Pancreas (tissue), 10 donors: ENCODE measurements around the gene PAPOLG. TPM values are rescaled to one million over a fixed set of nuclear protein-coding genes. Genes with fewer than 3 reads are reported as not detected.

Experiments
- ATAC-seq, 4 donors: fragments of 200-7000 bp; cut with Tn5 transposase; one replicate each; pipeline versions ENCODE4 v1.8.0 to v1.9.1; 2020; ENCODE audit warnings: mild to moderate bottlenecking in 4 of 4, moderate library complexity in 4 of 4
- DNase-seq, 6 donors: peaks; one replicate each; pipeline ENCODE4 v3.0.0-alpha.2; 2020
- FAIRE-seq: peaks from 2 replicates; lab custom pipeline; 2012; peaks lifted over from hg19 to GRCh38; lab: Jason Lieb, UNC
- H3K27ac ChIP-seq, 4 donors: fragments of 200-600 bp; sonication (generic); 1 replicate in 3 of 4; 2 replicates in 1 of 4; pipeline versions ENCODE4 v1.5.0 to v1.8.0; 2020
- H3K27me3 ChIP-seq, 4 donors: fragments of 200-600 bp; one replicate each; pipeline ENCODE4 v1.8.0; 2021
- H3K36me3 ChIP-seq, 3 donors: fragments of 200-600 bp; sonication (generic) in 1 of 3; one replicate each; pipeline versions ENCODE4 v1.5.0 to v1.8.0; 2020 to 2021
- H3K4me1 ChIP-seq, 3 donors: fragments of 200-600 bp; one replicate each; pipeline ENCODE4 v1.8.0; 2021
- H3K4me3 ChIP-seq, 4 donors: fragments of 200-600 bp; sonication (generic) in 2 of 4; one replicate each; pipeline versions ENCODE4 v1.5.0 to v1.8.0; 2020 to 2021
- H3K9me3 ChIP-seq, 4 donors: fragments of 200-600 bp; one replicate each; pipeline ENCODE4 v1.8.0; 2021
- WGBS, 2 donors: extraction: QIAGEN DNeasy Blood & Tissue Kit; methylation state at CpG; one replicate each; pipeline ENCODE4 v1.1.7; 2013; 5-methylcytosine and 5-hydroxymethylcytosine counted together
- intact Hi-C, 3 donors: fragments of 100-400 bp; cut with DNase I; formaldehyde crosslinking; loops; one replicate each; pipeline versions ENCODE4 v1.11.1 to v1.14.2; 2022
- polyA plus RNA-seq, 2 donors: library from polyadenylated mRNA; stranded (reverse); fragments of 200-250 nt; gene quantifications; one replicate each; pipeline ENCODE4 v1.2.3, GENCODE V29; 2013
- total RNA-seq, 6 donors: library from RNA; stranded (reverse); fragmentation: NEBNext Ultra II Directional in 4 of 6; extraction: Animal tissue kit (Norgen Biotek cat#: 25700) in 4 of 6; gene quantifications; one replicate each; pipeline versions ENCODE4 v1.2.1 to v1.2.4, GENCODE V29; 2021 to 2023
- TF ChIP-seq, protein P1 (sequence below), 4 donors: fragments of 200-600 bp; sonication (generic) in 3 of 4; IDR thresholded peaks; one replicate each; pipeline versions ENCODE4 v1.5.0 to v1.8.0; 2021; ENCODE audit warnings: antibody characterized with exemption in 4 of 4
- donor health status: healthy with polysubstance abuse.
- donor health status: DM: no; HTN: no; CAD: no; lungs with moderate emphysema.
- donor health status: DM: no; HTN: no; CAD: no.
- donor health status: control.
- donor health status: control.
- donor health status: Bipolar disorder and iron deficiency.
- donor health status: DM: yes; HTN: yes; CAD: no.
- donor health status: DM: no; HTN: no; CAD: no.
- donor health status: DM: no; HTN: no; CAD: no.
- donor health status: DM: yes; HTN: yes; CAD: no.

The PAPOLG gene
- total and polyA plus RNA-seq, 8 donors = 2.2 to 8.7 (median 3.7) TPM

DNA sequence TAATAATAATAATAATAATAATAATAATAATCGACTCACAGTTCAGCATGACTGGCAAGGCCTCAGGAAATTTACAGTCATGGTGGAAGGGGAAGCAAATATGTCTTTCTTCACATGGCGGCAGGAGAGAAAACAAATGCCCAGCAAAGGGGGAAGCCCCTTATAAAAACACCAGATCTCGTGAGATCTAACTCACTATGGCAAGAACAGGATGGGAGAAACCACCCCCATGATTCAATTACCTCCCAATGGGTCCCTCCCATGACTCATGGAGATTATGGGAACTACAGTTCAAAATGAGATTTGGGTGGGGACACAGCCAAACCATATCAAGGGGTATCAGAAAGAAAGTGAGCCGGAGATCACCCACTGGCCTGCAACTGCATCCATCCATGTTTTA lies 40.5 kb upstream of the PAPOLG start:
- ATAC-seq (no peak), DNase-seq (no peak), FAIRE-seq (no peak)
- Histone ChIP-seq H3K9me3 (no peaks in the 10 kb centered on the region), H3K27ac (no peak overlapping the region), H3K27me3 (no peaks in the 10 kb centered on the region), H3K36me3 (no peaks in the 10 kb centered on the region), H3K4me1 (no peaks in the 10 kb centered on the region), H3K4me3 (no peak overlapping the region)
- 90 to 98% methylated on average over 4 of the region's 4 CpGs for WGBS, 2 donors
- intact Hi-C loops = loop anchor here in 1 of 3 donors (10.0 kb wide), 1 partner anchor 279 kb away; no protein-coding TSS in a partner anchor
- TF ChIP-seq, protein P1, sequence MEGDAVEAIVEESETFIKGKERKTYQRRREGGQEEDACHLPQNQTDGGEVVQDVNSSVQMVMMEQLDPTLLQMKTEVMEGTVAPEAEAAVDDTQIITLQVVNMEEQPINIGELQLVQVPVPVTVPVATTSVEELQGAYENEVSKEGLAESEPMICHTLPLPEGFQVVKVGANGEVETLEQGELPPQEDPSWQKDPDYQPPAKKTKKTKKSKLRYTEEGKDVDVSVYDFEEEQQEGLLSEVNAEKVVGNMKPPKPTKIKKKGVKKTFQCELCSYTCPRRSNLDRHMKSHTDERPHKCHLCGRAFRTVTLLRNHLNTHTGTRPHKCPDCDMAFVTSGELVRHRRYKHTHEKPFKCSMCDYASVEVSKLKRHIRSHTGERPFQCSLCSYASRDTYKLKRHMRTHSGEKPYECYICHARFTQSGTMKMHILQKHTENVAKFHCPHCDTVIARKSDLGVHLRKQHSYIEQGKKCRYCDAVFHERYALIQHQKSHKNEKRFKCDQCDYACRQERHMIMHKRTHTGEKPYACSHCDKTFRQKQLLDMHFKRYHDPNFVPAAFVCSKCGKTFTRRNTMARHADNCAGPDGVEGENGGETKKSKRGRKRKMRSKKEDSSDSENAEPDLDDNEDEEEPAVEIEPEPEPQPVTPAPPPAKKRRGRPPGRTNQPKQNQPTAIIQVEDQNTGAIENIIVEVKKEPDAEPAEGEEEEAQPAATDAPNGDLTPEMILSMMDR (IDR thresholded peaks at IDR 0.05) = no peak

DNA sequence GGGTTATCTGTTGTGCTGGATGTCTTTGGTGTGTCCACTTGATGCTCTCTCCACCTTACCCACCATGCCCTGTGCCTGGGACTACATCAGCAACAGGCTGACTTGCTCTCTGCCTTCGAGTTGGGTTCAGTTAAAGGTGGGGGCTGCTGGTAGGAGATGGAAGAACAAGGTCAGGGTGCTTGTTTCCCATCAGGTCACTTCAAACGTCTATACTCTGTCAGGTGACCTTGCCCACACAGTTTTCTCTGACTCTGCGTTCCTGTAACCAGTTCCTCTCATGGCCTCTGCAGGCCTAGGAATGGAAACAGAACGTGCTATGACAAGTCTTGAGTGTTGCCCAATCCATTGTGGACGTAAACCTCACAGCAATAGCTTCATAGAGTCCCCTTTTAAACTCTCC lies 38.4 kb upstream of the PAPOLG start:
- peak in 2 of 4 donors; percentile 67 to 76 for ATAC-seq
- TF ChIP-seq, protein P1 (IDR thresholded peaks at IDR 0.05) = no peak
- Histone ChIP-seq H3K27ac (no peak overlapping the region), H3K36me3 (no peaks in the 10 kb centered on the region), H3K9me3 (no peaks in the 10 kb centered on the region), H3K4me3 (no peak overlapping the region), H3K27me3 (no peaks in the 10 kb centered on the region), H3K4me1 (no peaks in the 10 kb centered on the region)
- DNase-seq = no peak
- FAIRE-seq = no peak
- 62 to 68% methylated on average over 5 of the region's 5 CpGs for WGBS, 2 donors
- intact Hi-C loops = loop anchor here in 1 of 3 donors (10.0 kb wide), 1 partner anchor 277 kb away; no protein-coding TSS in a partner anchor

DNA sequence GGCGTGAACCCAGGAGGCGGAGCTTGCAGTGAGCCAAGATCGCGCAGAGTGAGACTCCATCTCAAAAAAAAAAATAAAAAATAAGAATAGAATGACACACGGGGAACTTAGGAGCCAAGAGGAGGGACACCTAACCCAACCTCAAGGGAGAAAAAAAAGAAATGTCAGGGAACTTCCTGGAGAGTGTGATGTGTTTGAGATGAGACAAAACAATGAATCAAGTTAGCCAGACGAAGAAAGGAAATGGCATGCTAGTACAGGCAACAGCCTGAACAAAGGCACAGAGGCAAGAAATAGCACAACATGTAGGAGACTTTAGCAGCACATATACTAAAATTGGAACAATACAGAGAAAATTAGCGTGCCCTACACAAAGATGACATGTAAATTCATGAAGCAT lies 36.7 kb upstream of the PAPOLG start:
- intact Hi-C loops = loop anchor here in 1 of 3 donors (10.0 kb wide), 1 partner anchor 275 kb away; no protein-coding TSS in a partner anchor
- ATAC-seq (no peak), FAIRE-seq (no peak), DNase-seq (no peak)
- no peaks in the 10 kb centered on the region for H3K9me3 ChIP-seq
- no peaks in the 10 kb centered on the region for H3K27me3 ChIP-seq
- H3K4me1 ChIP-seq = no peaks in the 10 kb centered on the region
- 81 to 85% methylated on average over 7 of the region's 7 CpGs for WGBS, 2 donors
- H3K27ac ChIP-seq = no peak overlapping the region
- no peaks in the 10 kb centered on the region for H3K36me3 ChIP-seq
- no peak overlapping the region for H3K4me3 ChIP-seq
- TF ChIP-seq, protein P1 (IDR thresholded peaks at IDR 0.05) = no peak

DNA sequence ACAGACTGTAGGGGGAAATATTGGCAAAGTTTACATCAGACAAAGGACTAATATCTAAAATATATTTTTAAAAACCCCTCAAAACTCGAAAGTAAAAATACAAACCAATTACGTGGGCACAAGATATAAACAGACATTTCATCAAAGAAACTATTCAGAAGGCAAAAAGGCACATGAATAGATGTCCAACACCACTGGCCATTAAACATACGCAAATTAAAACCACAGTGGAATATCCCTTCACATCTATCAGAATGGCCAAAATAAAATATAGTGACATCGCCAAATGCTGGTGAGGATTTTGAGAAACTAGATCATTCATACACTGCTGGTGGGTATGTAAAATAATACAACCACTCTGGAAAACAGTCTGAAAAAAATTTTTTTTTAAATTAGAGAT lies 30.6 kb upstream of the PAPOLG start:
- Histone ChIP-seq H3K27me3 (no peaks in the 10 kb centered on the region), H3K4me1 (no peaks in the 10 kb centered on the region), H3K9me3 (no peaks in the 10 kb centered on the region), H3K27ac (no peak overlapping the region), H3K36me3 (no peaks in the 10 kb centered on the region), H3K4me3 (no peak overlapping the region)
- TF ChIP-seq, protein P1 (IDR thresholded peaks at IDR 0.05) = no peak
- intact Hi-C loops = no loop called here
- WGBS, 2 donors = 76 to 93% methylated on average over 4 of the region's 4 CpGs
- ATAC-seq (no peak), FAIRE-seq (no peak), DNase-seq (no peak)

DNA sequence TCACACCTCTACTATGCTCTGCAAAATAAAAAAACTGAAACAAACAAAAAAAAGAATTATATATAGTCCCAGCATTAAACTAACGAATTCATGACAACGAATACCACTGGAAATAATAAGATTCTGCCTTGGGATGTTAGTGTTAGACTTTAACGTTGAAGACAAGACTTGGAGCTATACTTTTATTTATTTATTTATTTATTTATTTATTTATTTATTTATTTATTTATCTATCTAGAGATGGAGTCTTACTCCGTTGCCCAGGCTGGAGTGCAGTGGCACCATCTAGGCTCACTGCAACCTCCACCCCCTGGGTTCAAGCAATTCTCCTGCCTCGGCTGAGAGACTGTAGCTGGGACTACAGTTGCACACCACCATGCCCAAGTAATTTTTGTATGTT lies 27.2 kb upstream of the PAPOLG start:
- H3K4me3 ChIP-seq = no peak overlapping the region
- H3K27me3 ChIP-seq = no peaks in the 10 kb centered on the region
- intact Hi-C loops = no loop called here
- no peaks in the 10 kb centered on the region for H3K36me3 ChIP-seq
- DNase-seq (no peak), FAIRE-seq (no peak), ATAC-seq (no peak)
- no peak overlapping the region for H3K27ac ChIP-seq
- H3K4me1 ChIP-seq = no peaks in the 10 kb centered on the region
- TF ChIP-seq, protein P1 (IDR thresholded peaks at IDR 0.05) = no peak
- 83 to 92% methylated on average over 5 of the region's 5 CpGs for WGBS, 2 donors
- no peaks in the 10 kb centered on the region for H3K9me3 ChIP-seq
